Measurements from ENCODE around the gene SLC2A8.

DNA sequence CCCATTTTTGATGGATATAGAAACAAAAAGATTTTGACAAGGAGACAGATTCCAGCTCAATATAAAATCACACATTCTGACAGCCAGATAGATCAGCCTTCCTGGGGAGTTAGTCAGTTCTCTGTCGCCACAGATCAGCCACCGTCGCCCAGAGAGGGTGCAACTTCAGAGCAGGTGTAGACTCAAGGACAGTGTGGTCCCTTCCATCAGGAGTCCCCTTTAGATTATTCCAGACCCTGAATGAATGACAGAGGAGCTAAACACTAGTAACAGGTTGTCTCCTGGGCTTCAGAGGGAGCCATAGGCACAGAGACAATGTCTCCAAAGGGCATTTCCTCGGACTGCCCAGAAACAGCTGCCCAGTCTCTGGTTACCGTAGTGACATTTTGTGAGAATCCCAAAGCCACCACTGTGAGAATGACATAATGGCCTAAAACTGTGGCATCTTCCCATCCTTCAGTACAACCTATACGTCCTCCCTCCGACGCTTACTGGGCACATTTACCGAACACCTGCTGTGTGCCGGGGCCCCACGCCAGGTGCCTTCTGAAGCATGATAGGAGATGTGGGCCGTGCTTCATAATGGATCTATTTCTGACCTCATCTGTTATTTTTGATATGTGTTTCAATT, 47.4 kb upstream of the SLC2A8 start:
- TF ChIP-seq POLR2A (IDR thresholded peaks at IDR 0.05) (no peak), POLR2AphosphoS5 (IDR thresholded peaks at IDR 0.05) (no peak)
- TF ChIP-seq, protein P1, sequence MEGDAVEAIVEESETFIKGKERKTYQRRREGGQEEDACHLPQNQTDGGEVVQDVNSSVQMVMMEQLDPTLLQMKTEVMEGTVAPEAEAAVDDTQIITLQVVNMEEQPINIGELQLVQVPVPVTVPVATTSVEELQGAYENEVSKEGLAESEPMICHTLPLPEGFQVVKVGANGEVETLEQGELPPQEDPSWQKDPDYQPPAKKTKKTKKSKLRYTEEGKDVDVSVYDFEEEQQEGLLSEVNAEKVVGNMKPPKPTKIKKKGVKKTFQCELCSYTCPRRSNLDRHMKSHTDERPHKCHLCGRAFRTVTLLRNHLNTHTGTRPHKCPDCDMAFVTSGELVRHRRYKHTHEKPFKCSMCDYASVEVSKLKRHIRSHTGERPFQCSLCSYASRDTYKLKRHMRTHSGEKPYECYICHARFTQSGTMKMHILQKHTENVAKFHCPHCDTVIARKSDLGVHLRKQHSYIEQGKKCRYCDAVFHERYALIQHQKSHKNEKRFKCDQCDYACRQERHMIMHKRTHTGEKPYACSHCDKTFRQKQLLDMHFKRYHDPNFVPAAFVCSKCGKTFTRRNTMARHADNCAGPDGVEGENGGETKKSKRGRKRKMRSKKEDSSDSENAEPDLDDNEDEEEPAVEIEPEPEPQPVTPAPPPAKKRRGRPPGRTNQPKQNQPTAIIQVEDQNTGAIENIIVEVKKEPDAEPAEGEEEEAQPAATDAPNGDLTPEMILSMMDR (IDR thresholded peaks at IDR 0.05) = no peak
